GM11168 (cell line): ENCODE measurements around the gene FOSB.

Experiments
- in situ Hi-C: fragments of 300-500 bp; cut with MboI; formaldehyde crosslinking; loops from one replicate; pipeline ENCODE4 v1.12.0; 2022; ENCODE audit warnings: low sequenced_read_pairs; ENCODE audit not compliant: unreplicated experiment

Gene FOSB

DNA sequence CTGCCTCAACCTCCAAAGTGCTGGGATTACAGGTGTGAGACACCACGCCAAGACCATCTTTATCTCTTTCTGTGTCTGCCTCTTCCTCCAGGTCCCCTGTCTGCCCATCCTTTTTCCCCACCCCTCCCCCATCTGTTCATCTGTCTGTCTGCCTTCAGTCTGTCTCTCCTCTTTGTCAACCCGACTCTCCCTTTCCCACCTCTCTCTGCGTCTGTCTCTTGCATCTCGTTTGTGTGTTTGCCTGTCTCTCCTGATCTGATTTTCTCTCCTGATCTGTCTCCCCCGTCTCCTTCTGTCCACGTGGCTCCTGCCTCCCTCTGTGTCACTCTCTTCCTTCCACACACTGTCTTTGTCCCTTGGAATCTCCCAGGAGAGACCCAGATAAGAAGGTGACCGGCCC lies 49.4 kb downstream of the FOSB start:
- in situ Hi-C loops, result no loop called here

- in situ Hi-C loops, result no loop called here
Measured at GRCh38 chr19:45517641-45518468, 50.1 kb downstream of the FOSB start.

- in situ Hi-C loops, result no loop called here
Measured at GRCh38 chr19:45518469-45518826, 50.7 kb downstream of the FOSB start.

DNA sequence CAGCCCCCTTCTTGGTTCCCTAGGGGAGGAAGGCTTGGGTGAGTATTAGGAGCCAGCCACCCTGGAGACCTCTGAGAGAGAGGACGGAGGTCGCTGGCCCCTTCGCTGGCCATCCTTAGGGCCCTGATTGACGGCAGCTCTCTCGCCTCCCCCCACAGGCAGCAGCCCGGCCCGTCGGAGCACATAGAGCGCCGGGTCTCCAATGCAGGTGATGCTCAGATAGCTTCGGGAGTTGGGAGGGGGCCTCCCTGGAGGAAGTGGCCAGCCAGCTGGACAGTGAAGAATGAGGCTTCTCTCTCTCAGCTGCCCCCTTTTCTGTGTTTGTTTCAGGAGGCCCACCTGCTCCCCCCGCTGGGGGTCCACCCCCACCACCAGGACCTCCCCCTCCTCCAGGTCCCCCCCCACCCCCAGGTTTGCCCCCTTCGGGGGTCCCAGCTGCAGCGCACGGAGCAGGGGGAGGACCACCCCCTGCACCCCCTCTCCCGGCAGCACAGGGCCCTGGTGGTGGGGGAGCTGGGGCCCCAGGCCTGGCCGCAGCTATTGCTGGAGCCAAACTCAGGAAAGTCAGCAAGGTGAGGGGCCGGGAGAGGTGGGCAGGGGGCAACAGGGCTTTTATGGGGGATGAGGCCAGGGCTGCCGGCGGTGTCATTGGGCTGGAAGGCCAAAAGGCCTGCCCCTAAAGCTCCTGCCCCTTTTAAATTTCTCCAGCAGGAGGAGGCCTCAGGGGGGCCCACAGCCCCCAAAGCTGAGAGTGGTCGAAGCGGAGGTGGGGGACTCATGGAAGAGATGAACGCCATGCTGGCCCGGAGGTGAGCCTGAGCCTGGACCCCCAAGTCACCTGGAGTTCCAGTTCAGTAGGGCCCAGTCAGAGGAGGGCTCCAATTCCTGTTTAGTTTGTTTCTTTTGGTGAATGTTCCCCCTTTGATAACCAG lies 54.5 kb downstream of the FOSB start:
- in situ Hi-C loops, result loop anchor here (5.0 kb wide), 1 partner anchor 35 kb away; no protein-coding TSS in a partner anchor

DNA sequence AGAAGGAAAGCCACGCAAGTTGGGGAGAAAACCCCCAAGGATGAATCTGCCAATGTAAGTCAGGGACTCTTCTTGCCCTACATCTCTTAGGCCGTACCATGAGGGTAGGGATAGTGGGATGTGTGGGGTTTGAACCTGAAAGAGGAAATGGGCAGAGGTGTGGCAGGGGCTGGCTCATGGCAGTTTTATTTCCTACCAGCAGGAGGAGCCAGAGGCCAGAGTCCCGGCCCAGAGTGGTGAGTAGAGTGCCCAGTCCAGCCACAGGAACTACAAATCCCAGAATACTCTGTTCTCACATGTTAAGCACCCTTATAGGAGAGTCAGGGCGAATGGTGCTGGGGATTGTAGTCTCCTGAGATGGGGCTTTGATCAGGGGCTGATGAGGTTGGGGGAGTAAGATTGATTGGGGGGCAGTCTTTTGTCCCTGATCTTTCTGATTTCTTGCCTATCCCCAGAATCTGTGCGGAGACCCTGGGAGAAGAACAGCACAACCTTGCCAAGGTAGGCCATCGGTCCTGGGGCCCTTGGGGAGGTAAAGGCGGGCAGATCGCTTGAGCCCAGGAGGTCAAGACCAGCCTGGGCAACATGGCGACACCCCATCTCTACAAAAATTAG lies 56.0 kb downstream of the FOSB start:
- in situ Hi-C loops, result loop anchor here (5.0 kb wide), 1 partner anchor 34 kb away; no protein-coding TSS in a partner anchor

DNA sequence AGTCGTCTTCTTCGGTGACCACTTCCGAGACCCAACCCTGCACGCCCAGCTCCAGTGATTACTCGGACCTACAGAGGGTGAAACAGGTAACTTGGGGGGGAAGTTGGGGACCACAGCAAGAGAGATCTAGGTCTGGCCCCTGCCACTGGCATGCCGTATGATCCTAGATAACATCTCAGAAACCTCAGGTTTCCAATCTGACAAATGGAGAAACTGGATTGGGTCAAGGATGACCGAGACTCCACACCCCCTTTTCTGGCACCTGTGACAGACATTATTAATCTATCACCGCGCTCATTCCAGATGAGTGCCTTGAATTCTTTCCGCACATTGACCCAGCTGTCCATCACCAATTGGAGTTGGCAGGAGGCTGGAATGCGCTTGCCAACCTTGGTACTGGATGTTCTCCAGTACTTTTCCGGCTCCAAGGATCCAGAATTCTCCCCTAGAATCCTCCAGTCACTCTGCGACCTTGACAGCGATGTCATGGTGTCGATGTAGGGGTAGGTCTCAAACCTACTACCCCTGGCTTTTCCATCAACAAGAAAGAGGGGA lies 56.9 kb downstream of the FOSB start:
- in situ Hi-C loops, result loop anchor here (5.0 kb wide), 1 partner anchor 33 kb away; no protein-coding TSS in a partner anchor
